NCI-H345 treated with DMSO at 0.1 percent for 48 hours (cell line): ENCODE measurements around the gene TMEM187.
"Not testable (repeated sequence)": the region's sequence is repeated elsewhere in the genome, so short reads cannot be mapped to it uniquely, and the experiment has no call there.

Source experiments
- DNase-seq: peaks from one replicate; lab custom pipeline; 2025; ENCODE audit not compliant: unreplicated experiment; lab: John Stamatoyannopoulos, UW

TMEM187 gene

DNA sequence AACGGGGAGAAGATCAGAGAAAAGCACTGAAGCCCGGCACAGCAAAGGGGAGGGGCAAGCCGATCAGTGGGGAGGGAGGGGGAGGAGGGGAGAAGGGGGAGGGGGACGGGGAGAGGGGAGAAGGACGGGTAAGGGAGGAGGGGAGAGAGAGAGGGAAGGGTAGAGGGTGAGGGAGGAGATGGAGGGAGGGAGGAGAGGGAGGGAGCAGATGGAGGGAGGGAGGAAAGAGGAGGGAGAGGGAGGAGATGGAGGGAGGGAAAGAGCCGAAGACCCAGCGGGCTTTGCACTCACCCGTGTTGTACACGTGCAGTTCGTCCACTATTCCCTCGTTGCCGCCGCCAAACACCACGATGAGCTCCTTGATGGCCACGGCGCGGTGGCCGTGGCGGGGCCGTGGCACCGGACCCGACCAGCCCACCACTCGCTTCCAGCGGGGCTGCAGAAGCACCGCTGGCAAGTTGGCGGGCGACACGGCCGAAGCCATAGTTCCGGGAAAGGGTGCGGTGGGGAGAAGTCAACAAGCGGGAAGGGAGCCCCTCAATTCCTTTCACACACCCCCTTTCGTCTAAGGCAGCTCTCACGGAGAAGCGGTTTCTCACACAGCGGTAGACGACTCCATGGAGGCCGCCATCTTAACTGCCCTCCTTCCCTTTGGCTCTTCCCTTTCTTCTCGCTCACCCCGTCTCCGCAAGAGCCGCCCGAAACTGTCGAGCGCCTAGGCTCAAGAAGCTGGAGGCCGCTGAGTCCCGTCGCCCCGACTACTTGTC, 2.0 kb upstream of the TMEM187 start:
- DNase-seq = no peak

DNA sequence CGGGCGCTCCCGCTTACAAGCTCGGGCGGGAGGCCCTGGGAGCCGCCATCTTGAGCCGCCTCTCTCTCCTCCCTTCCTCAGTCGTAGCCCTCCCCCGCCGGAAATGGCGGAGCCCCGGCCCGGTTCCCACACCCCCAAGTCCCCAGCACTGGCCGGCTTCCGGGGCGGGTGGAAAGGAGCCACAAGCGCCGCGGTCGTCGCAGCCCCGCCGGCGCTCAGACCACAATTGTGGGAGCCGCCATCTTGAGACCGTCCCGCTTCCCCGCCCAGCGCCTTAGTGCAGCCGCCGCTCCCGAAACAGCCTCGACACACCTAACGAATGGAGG, 1.5 kb upstream of the TMEM187 start:
- no peak for DNase-seq

DNA sequence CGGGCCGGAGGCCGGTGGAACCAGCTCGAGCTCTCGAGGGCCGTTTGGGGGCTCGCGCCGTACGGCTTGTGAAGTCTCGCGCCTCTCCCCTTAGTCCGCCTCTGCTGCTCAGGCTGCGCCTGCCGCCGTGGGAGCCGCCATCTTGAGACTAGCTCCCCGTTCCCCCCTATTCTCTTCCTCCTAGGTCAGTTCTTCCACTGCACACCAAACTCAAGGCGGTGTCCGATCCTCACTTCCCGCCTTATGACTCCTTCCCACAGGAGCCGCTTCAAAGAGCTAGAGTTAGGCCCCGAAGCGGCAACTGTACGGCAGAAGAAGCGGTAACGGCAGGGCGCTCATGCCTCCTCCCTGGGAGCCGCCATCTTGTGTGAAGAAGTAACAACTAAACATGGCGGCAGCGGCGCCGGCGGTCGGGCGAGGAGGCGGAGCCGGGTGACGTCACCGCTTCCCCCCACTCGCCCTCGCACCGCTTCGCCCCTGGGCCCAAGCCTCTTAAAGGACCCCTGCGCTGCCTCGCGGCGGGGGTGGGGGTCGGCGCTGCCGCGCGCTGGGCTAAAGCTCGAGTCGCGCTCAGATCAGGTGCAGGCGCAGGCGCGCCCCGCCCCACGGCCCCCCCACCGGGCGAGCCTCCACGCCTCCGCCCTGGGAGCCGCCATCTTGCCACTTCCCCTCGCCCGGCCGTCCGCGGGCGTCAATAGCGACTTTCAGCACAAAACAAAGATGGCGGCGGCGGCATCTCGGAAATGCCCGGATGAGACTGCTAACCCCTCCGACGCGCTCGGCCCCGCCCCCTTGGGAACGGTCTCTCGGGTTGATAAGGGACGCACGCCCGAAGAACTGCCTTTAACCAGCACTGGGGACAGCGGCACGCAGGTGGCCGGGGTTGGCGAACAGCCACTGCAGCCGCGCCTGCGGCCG, 845 bp upstream of the TMEM187 start, which contains the start of gene HCFC1:
Gene HCFC1, minus strand, starts transcription at position 369 of the 918 bp plus-strand sequence. CDS start 978 bp downstream, outside the sequence.
- peak; percentile 86 for DNase-seq

DNA sequence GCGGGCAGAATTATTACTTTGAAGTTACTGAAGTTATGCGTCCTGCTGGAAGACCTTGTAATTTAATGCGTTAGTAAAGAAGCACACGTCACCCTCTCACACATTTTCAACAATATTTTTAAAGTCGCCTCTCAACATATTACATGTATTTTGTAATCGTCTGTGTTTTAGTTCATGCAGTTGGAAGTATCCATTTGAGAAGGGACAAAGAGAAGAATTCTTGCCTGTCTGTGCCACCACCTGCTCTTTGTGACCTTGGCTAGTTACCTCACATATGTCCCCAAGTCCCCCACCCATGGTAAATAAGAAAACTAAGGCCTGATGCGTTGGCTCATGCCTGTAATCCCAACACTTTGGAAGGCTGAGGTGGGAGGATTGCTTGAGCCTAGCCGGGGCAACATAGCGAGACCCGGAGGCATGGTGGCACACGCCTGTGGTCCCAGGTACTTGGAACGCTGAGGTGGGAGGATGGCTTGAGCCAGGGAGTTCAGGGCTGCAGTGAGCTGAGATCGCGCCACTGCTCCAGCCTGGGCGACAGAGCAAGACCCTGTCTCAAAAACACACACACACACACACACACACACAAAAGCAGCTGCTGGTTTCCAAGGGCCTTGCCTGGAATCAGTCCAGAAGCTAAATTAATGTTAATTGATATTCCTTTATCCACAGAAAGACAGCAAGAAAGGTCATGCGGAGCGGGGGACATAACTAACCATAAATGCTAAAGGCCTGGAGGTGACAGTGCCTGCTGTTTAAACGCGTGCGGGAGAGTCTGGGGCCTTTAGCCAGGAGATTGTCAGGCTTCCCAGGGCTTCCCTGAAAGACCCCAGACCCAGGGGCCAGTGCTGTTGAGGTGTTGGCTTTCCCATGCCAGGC, 811 bp downstream of the TMEM187 start:
- no peak for DNase-seq

DNA sequence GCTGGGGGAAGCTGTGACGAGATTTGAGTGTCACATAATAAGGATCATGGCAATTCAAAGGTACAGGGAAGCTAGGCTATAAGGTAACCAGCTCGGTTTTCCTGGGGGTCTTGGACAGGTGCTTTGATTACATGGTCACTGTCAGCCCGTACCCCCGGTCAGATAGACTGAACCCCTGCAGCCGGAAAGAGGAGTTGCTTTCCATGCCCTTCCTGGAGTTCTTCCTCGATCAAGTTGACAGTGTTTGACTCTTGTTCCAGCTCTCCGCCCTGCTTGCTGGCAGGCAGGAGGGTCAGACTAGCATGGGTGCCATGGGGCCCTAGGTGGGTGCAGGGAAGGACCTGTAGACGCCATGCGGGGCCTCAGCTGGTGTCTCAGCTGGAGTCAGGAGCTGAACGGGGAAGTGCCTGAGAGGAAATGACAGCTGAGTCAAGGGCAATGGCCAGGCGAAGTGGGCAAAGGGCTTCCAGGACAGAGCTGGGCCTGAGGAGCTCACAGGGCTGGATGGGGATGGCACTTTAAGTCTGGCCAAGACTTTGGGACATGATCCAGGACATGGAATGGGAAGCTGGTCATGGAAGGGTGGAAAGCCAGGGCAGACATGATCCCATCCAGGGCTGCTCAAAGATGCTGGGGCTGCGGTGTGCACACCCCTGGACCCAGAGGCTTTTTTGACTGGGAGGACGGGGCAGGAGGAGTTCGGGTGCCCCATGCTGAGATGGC, 1.6 kb downstream of the TMEM187 start:
- no peak for DNase-seq

DNA sequence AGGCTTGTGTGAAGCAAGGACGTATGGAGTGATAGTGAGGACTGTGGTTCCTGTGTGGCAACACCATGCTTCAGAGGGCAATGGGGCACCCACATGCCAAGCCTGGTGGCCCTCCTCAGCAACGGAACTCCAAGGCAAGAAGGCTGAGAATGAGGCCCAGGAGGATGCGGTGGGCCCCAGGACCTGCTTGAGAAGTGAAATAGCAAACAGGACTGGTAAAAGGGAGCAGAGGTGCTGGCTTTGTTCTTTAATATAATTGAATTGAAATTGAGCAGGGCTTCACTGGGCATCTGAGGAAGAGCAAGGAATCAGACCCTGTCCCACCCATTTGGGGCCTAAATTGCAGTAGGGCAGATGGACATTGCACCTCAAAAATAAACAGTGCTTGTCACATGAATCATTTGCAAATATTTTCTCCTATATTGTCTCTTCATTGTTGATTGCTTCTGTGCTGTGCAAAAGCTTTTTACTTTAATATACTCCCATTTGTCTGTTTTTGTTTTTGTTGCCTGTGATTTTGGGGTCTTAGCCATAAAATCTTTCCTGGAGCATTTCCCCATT, 2.3 kb downstream of the TMEM187 start:
- no peak for DNase-seq

DNA sequence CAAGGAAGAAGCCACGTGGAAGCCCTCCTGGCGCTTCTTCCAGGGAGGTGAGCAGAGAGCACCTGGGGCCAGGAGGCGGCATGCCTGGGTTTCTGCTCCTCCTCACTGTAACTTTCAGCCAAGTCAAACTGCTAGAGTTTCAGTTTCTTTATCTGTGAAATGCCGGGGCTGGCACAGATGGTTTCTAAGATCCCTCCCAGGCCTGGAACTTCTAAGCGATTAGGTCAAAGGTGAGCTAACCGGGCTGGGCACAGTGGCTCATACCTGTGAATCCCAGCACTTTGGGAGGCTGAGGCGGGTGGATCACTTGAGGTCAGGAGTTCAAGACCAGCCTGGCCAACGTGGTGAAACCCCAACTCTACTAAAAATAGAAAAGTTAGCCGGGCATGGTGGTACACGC, 7.8 kb downstream of the TMEM187 start:
- DNase-seq = not testable (repeated sequence)

DNA sequence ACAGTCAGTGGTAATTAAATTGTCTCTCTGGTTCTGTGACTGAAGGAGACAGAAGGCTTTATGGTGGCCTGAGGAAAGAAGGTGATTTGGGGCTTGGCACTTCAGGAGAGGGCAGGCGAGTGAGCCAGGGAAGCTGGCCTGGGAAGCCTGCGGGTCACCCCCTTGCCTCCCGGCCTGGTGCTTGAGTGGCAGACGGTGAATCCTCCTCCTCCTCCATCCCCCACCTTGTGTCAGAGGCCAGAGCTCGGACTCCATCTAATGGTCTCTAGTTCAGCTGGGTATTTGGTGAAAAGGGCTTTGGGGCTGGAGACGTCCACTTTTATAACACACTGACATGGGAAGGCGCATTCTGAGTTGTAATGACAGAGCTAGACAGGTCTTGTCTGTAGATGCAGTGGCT, 8.7 kb downstream of the TMEM187 start:
- no peak for DNase-seq

DNA sequence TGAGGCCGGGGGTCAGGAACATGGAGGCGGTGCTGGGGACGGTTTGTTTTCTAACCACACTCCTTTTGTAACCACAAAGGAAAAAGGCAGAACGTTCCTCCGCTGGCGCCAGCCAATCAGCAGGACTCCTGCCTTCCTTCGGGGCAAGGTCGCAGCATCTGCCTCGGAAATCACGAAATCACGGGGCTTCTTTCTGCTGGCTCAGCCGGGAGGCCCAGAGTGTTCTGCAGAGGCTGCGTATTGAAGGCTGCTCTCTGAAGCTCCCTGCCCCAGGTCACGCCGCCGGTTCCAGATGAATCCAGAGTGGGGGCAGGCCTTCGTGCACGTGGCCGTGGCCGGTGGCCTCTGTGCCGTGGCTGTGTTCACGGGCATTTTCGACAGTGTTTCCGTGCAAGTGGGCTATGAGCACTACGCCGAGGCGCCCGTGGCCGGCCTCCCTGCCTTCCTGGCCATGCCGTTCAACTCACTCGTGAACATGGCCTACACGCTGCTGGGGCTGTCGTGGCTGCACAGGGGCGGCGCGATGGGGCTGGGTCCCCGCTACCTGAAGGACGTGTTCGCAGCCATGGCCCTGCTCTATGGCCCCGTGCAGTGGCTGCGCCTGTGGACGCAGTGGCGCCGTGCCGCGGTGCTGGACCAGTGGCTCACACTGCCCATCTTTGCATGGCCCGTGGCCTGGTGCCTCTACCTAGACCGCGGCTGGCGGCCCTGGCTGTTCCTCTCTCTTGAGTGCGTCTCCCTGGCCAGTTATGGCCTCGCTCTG, 9.4 kb downstream of the TMEM187 start:
- DNase-seq = no peak

DNA sequence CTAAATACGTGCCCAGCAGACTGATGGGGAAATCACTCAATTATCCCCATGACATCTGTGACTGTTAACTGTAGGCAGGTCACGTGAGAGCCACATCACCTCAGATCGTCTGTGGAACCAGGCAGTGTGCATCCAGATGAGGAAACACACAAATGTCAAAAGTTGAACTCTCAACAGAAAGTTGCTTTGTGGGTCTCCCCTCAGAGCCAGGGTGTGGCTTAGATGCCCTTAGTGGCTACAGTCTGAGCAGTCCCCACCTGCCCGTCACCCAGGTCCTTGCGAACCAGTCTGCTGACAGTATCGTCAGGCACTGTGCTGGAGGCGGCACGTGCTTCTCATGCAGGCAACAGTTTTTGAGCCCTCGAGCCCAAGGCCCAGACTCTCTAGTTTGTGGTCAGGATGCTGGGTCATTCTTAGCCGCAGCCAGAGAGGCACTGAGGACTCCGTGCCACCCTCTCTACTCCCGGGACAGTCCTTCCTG, 10.8 kb downstream of the TMEM187 start:
- no peak for DNase-seq

DNA sequence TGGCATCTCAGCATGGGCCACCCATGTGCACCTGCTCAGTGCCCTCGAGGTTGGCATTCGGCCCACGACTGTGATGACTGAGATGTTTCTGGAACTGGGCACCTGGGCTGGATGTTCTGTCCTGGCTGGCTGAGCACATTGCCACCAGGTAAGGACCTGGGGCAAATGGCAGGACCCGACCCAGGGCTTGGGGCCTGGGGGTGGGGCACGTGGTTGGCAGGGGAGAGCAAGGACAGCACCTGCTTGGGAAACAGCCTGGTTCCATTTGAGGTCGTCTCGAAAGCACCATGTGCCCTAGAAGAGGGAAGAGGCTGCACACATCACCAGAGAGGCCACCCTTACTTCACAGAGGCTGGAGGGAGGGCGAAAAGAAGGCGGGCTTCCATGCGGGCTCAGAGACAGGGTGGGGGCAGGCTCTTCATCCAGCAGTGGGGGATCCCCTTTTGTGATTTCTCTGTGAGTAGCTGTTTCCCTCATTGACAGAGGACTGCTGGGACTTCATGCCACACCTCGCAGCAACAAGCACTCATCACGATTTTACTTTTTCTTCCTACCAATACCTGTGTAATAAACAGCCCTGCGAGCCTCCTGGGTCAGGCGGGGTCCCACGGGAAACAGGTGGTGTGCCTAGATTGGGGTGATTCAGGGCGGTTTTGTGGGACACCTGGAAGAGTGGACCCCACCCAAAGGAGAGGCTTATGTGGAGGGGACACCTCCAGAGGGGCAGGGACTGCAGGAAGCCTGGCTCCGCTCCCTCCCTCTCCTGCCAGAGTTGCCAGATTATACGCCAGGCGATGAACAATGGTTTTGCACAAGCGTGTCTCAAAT, 12.0 kb downstream of the TMEM187 start:
- DNase-seq = no peak

DNA sequence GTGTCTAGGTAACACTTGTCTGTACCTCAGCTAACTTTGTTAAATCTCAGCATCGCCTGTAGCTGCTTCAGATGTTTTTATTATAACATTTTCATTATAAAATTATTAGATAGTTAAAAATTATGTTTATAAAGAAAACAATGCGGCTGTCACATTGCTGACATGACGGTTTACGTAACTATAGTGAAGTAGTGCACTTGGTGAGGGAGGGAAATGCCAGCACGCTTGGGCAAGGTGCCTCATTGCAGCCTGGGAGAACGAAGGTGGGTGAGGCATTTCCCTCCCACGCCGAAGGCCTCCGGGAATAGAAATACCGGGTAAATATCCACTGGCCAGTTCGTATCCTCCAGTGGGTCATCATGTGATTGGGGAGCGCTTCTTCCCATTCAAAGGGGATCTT, 15.9 kb downstream of the TMEM187 start:
- no peak for DNase-seq

DNA sequence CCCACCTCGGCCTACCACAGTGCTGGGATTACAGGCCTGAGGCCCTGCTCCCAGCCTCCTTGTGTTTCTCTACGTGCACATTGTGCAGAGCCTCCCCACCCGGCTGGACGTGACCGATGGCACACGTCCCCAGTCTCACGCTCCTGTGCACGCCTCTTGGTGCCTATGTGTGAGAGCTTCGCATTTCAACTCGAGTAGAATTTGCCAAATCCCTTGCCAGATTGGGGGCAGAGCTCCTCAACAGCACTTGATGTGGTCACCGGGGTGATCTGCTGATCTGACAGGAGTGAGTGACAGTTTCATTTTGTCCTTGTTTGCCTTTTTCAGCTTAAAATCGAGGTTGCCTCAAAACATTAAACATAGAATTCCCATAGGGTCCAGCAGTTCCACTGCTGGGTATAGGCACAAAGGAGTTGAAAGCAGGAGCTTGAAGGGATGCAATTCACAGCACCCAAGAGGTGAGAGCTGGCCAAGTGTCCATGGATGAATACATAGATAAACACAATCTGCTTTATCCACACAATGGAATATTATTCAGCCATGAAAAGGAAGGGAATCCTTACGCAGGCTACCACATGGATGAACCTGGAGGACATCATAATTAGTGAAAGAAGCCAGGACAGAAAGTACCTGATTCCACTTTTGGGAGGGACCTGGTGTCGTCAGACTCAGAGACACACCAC, 17.6 kb downstream of the TMEM187 start:
- DNase-seq = no peak

DNA sequence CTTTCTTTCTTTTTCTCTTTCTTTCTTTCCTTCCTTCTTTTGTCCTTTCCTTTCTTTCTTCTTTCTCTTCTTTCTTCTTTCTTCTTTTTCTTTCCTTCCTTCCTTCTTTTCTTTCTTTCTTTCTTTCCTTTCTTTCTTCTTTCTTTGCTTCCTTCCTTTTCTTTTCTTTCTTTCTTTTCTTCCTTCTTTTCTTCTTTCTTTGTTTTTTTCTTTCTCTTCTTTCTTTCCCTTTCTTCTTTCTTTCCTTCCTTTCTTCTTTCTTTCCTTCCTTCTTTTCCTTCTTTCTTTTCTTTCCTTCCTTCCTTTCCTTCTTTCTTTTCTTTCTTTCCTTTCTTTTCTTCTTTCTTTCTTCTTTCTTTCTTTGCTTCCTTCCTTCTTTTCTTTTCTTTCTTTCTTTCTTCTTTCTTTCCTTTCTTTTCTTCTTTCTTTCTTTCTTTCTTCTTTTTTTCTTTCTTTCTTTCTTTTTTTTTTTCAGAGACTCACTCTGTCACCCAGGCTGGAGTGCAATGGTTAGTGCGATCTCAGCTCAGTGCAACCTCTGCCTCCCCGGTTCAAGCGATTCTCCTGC, 18.5 kb downstream of the TMEM187 start:
- DNase-seq = no peak

DNA sequence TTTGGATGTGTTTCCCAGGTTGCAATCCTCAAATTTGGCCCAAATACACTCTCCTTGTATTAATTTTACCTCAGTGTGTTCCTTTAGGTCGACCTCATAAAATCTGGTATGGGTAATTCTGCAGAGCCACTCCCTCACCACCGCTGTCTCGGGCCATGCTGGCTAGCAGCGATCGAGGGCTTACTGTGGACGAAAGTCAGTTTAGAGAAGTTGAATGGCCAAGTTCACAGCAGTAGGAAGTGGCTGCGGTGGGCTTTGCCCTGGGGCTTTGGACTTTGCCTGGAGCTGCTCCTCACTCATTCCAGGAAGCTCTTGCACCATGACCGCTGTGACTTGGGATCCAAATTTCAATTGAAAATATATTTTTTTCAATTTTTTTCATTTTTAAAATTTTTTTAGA, 19.6 kb downstream of the TMEM187 start:
- no peak for DNase-seq

DNA sequence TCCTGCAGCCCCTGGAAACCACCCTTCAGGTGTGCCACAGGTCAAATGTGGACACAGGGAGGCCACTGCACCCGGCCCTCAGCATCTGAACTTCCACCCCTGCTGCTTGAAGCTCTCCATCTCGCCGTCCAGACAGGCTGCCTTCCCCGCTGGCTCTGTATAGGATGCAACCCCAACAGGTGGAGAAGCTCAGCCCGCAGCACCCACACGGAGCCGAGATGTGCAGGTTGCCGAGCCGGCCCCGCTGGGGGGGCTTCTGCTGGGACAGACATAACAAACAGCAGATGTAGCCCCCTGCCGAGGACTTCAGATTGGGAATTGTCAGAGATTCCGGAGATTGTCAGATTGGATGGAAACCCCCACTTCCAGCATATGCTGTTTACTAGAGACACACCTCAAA, 20.5 kb downstream of the TMEM187 start:
- no peak for DNase-seq

DNA sequence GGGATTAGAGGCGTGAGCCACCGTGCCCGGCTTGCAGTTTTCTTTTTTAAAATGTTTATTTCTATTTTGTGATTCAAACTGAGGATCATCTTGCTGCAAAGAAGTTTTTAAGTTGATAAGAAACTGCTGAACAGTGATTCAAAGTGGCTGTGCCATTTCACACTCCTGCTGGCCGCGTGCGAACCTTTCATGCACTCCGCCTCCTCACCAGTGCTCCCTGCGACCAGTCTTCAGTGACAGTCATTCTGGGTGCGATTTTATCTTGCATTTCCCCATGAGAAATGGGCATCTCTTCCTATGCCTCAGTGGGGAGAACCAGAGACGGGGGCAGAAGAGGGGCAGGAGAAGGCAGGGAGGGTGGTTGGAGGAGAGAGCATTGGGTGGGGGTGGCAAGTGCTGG, 21.4 kb downstream of the TMEM187 start:
- no peak for DNase-seq

DNA sequence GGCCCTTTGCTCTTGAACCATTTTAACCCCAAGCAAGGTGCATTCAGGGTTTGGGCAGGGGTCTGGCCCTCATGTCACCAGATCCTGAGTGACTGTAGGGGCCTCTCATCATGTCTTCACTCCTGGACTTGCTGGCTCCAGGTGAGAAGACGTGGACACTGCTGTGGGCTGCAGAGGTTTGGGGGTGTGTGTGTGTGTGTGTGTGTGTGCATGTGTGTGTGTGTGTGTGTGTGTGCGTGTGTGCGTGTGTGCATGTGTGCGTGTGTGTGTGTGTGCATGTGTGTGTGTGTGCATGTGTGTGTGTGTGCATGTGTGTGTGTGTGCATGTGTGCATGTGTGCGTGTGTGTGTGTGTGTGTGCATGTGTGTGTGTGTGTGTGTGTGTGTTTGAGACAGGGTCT, 21.8 kb downstream of the TMEM187 start:
- DNase-seq = not testable (repeated sequence)
